A375 (cell line): Measurements from ENCODE around the gene ZNF324B. TPM values are rescaled to one million over a fixed set of nuclear protein-coding genes. Genes with fewer than 3 reads are reported as not detected.

ENCODE experiments used
- small RNA-seq: library from RNA; depleted of rRNA; stranded (forward); fragments of <200 nt; gene quantifications from one replicate; pipeline ENCODE3, GENCODE V24; 2014
- total RNA-seq: library from RNA; depleted of rRNA; stranded (reverse); fragments of >200 nt; shearing (Covaris generic); gene quantifications from 2 replicates; pipeline ENCODE4 v1.2.3, GENCODE V29; 2014; rRNA removed

Gene ZNF324B
- total RNA-seq, result 11.7 and 14.8 TPM in 2 replicates

GRCh38 chr19:58451358-58452101, at the start of gene ZNF324B:
TSS of gene ZNF324B (plus strand) at chr19:58451622. CDS start at chr19:58453702, 2,080 bp downstream.

GRCh38 chr19:58408152-58409009, 43.0 kb upstream of the ZNF324B start, which contains the start of gene ZNF584:
TSS of gene ZNF584 (plus strand) at chr19:58408649. CDS start at chr19:58409148, 499 bp downstream.

GRCh38 chr19:58439576-58440554, 11.6 kb upstream of the ZNF324B start, which contains the start of gene ZNF132:
TSS of gene ZNF132 (minus strand) at chr19:58440153. CDS start at chr19:58439821, 332 bp downstream.

GRCh38 chr19:58466760-58467589, 15.6 kb downstream of the ZNF324B start, which contains the start of gene ZNF324:
TSS of gene ZNF324 (plus strand) at chr19:58467080. CDS start at chr19:58469186, 2,106 bp downstream.

GRCh38 chr19:58475714-58476497, 24.5 kb downstream of the ZNF324B start, which contains the start of gene ZNF446:
TSS of gene ZNF446 (plus strand) at chr19:58476352. CDS start at chr19:58477219, 867 bp downstream.

Small RNAs within 50 kb of the gene (small RNA-seq; reads per million reads assigned to genes)
- gene RN7SL693P (not detected), gene RNU6-1337P (not detected)

Other genes starting within 250 kb of the ZNF324B start
- 59.9 and 84.8 TPM in 2 replicates for gene ZNF544, start 222.7 kb upstream of the ZNF324B start, total RNA-seq
- gene ZNF8, start 172.7 kb upstream of the ZNF324B start, total RNA-seq, result 6.1 and 6.5 TPM in 2 replicates
- 96.2 and 96.7 TPM in 2 replicates for gene ERVK3-1, start 146.2 kb upstream of the ZNF324B start, total RNA-seq
- gene ZSCAN22, start 124.6 kb upstream of the ZNF324B start, total RNA-seq, result 2.9 TPM in 2 replicates
- 13.4 and 31.9 TPM in 2 replicates for gene A1BG, start 98.1 kb upstream of the ZNF324B start, total RNA-seq
- 1.4 and 2.1 TPM in 2 replicates for gene ZNF497, start 88.9 kb upstream of the ZNF324B start, total RNA-seq
- gene ZNF837, start 70.6 kb upstream of the ZNF324B start, total RNA-seq, result 5.1 and 6.8 TPM in 2 replicates
- gene RPS5, start 64.4 kb upstream of the ZNF324B start, total RNA-seq, result 4,542 and 4,656 TPM in 2 replicates
- gene RNF225, start 56.0 kb upstream of the ZNF324B start, total RNA-seq, result 1.4 and 3.8 TPM in 2 replicates
- 14.3 and 21.4 TPM in 2 replicates for gene ZNF584, start 43.0 kb upstream of the ZNF324B start, total RNA-seq
- gene ZNF132, start 11.5 kb upstream of the ZNF324B start, total RNA-seq, result 0.16 and 0.19 TPM in 2 replicates
- 9.8 and 13.7 TPM in 2 replicates for gene ZNF324, start 15.5 kb downstream of the ZNF324B start, total RNA-seq
- gene ZNF446, start 24.7 kb downstream of the ZNF324B start, total RNA-seq, result 22.6 and 23.1 TPM in 2 replicates
- gene SLC27A5, start 60.4 kb downstream of the ZNF324B start, total RNA-seq, result 40.1 and 41.4 TPM in 2 replicates
- gene ZBTB45, start 68.2 kb downstream of the ZNF324B start, total RNA-seq, result 13.1 and 15.4 TPM in 2 replicates
- gene TRIM28, start 92.4 kb downstream of the ZNF324B start, total RNA-seq, result 873 and 886 TPM in 2 replicates
- 361 and 379 TPM in 2 replicates for gene CHMP2A, start 103.5 kb downstream of the ZNF324B start, total RNA-seq
- 195 and 207 TPM in 2 replicates for gene UBE2M, start 107.0 kb downstream of the ZNF324B start, total RNA-seq
- 39.1 and 41.3 TPM in 2 replicates for gene MZF1, start 121.7 kb downstream of the ZNF324B start, total RNA-seq